GM23248 (cell line): Measurements from ENCODE around the gene ARNT2. TPM values are rescaled to one million over a fixed set of nuclear protein-coding genes. Genes with fewer than 3 reads are reported as not detected.

Experiments
- DNase-seq: peaks from one replicate; pipeline ENCODE4 v3.0.0-alpha.2; 2015
- H2AFZ ChIP-seq: fragments of 200-600 bp; sonication (generic); 2 replicates; pipeline ENCODE4 v1.6.1; 2016; ENCODE audit warnings: antibody characterized with exemption
- H3F3A ChIP-seq: fragments of 200-600 bp; sonication (generic); 2 replicates; pipeline ENCODE4 v1.6.1; 2016; ENCODE audit warnings: mild to moderate bottlenecking, antibody characterized with exemption, mixed run types; ENCODE audit not compliant: insufficient read depth
- H3K27ac ChIP-seq: fragments of 200-600 bp; sonication (generic); 2 replicates; pipeline ENCODE4 v1.5.1; 2016; ENCODE audit warnings: mild to moderate bottlenecking
- H3K27me3 ChIP-seq: fragments of 200-600 bp; sonication (generic); replicated peaks from 2 replicates; pipeline ENCODE4 v1.6.1; 2016; ENCODE audit warnings: mild to moderate bottlenecking; ENCODE audit not compliant: insufficient read depth
- H3K36me3 ChIP-seq: fragments of 200-600 bp; sonication (generic); 2 replicates; pipeline ENCODE4 v1.6.1; 2016; ENCODE audit warnings: low read depth, mild to moderate bottlenecking
- H3K4me1 ChIP-seq: fragments of 200-600 bp; sonication (generic); 2 replicates; pipeline ENCODE4 v1.6.1; 2016; ENCODE audit warnings: mild to moderate bottlenecking; ENCODE audit not compliant: insufficient read depth
- H3K4me2 ChIP-seq: fragments of 200-600 bp; sonication (generic); one replicate; pipeline ENCODE4 v1.6.1; 2016; ENCODE audit warnings: mild to moderate bottlenecking; ENCODE audit not compliant: unreplicated experiment
- H3K4me3 ChIP-seq: fragments of 200-600 bp; sonication (generic); 2 replicates; pipeline ENCODE4 v1.5.1; 2016; ENCODE audit warnings: mild to moderate bottlenecking
- H3K79me2 ChIP-seq: fragments of 200-600 bp; sonication (generic); 2 replicates; pipeline ENCODE4 v1.6.1; 2016; ENCODE audit warnings: mild to moderate bottlenecking; ENCODE audit not compliant: insufficient read depth
- H3K9ac ChIP-seq: fragments of 200-600 bp; sonication (generic); 2 replicates; pipeline ENCODE4 v1.6.1; 2016; ENCODE audit warnings: mild to moderate bottlenecking
- H3K9me2 ChIP-seq: fragments of 200-600 bp; sonication (generic); 2 replicates; pipeline ENCODE4 v1.6.1; 2016; ENCODE audit warnings: mixed run types, mild to moderate bottlenecking, moderate library complexity; ENCODE audit not compliant: insufficient read depth
- H3K9me3 ChIP-seq: fragments of 200-600 bp; sonication (generic); one replicate; pipeline ENCODE4 v1.6.1; 2017; ENCODE audit warnings: low read depth
- H4K20me1 ChIP-seq: fragments of 200-600 bp; sonication (generic); 2 replicates; pipeline ENCODE4 v1.6.0; 2016; ENCODE audit not compliant: insufficient read depth
- EZH2 ChIP-seq: fragments of 200-600 bp; sonication (generic); IDR thresholded peaks from 2 replicates; pipeline ENCODE4 v1.6.1; 2018; ENCODE audit warnings: antibody characterized with exemption, mild to moderate bottlenecking; ENCODE audit not compliant: insufficient read depth, poor library complexity, severe bottlenecking
- EZH2phosphoT487 ChIP-seq: fragments of 200-600 bp; sonication (generic); IDR thresholded peaks from 2 replicates; pipeline ENCODE4 v1.6.1; 2018; ENCODE audit warnings: antibody characterized with exemption, moderate library complexity, mild to moderate bottlenecking, low read depth; ENCODE audit not compliant: insufficient read depth
- WGBS, 2 experiments: methylation state at CpG; one replicate each; pipeline ENCODE4 v1.1.6; 2015 to 2017; ENCODE audit warnings: low lambda C conversion rate in 2 of 2, low coverage in 1 of 2; ENCODE audit errors: missing lambda C conversion rate in 2 of 2; 5-methylcytosine and 5-hydroxymethylcytosine counted together
- in situ Hi-C: fragments of 300-500 bp; cut with MboI; formaldehyde crosslinking; loops from 2 replicates; pipeline ENCODE4 v1.15.0; 2020
- polyA plus RNA-seq: library from polyadenylated mRNA; unstranded; fragments of >200 nt; fragmentation: Nextera tagmentation; extraction: Ambion mirVana; gene quantifications from 2 replicates; pipeline ENCODE4 v1.2.1, GENCODE V29; 2016
- total RNA-seq: library from RNA; depleted of rRNA; stranded (reverse); fragments of >200 nt; shearing (Covaris generic); gene quantifications from 2 replicates; pipeline ENCODE4 v1.2.3, GENCODE V29; 2014

Gene ARNT2
- total and polyA plus RNA-seq, 2 experiments from 2014 or later = 9.3 to 23.5 TPM

GRCh38 chr15:80474224-80475215, 70.3 kb downstream of the ARNT2 start:
- Histone ChIP-seq H4K20me1 (no peaks in the 10 kb centered on the region), H3K9ac (no peak overlapping the region), H3K27ac (no peak overlapping the region)

GRCh38 chr15:80475572-80475971, 71.4 kb downstream of the ARNT2 start:
- no peaks in the 10 kb centered on the region for H3K79me2 ChIP-seq
- H3K4me1 ChIP-seq = peaks cover 22% of the 10 kb centered on the region
- no peak for DNase-seq
- no peak overlapping the region for H3K27ac ChIP-seq
- no peak overlapping the region for H2AFZ ChIP-seq
- in situ Hi-C loops = no loop called here
- 0 out of 2 replicates have a peak, but pooled peaks cover 7% of the 10 kb centered on the region for H3K36me3 ChIP-seq
- peaks cover 19% of the 10 kb centered on the region for H3F3A ChIP-seq
- TF ChIP-seq EZH2phosphoT487 (no peak), EZH2 (no peak)
- H3K9me3 ChIP-seq = no peaks in the 10 kb centered on the region
- H3K9me2 ChIP-seq = no peaks in the 10 kb centered on the region
- WGBS, 2 experiments = 92 to 96% methylated on average over 2 of the region's 2 CpGs
- no peak overlapping the region for H3K4me2 ChIP-seq
- H4K20me1 ChIP-seq = no peaks in the 10 kb centered on the region
- no peak overlapping the region for H3K4me3 ChIP-seq
- H3K9ac ChIP-seq = no peak overlapping the region
- no peaks in the 10 kb centered on the region for H3K27me3 ChIP-seq

More at GRCh38 chr15:80474224-80475215, 70.3 kb downstream of the ARNT2 start:
- H3K4me2 ChIP-seq = no peak overlapping the region
- TF ChIP-seq EZH2phosphoT487 (no peak), EZH2 (no peak)
- 79 to 80% methylated on average over 9 of the region's 9 CpGs for WGBS, 2 experiments
- no peaks in the 10 kb centered on the region for H3K9me3 ChIP-seq
- peaks cover 11% of the 10 kb centered on the region for H3K4me1 ChIP-seq
- no peak overlapping the region for H2AFZ ChIP-seq
- H3F3A ChIP-seq = peaks cover 9% of the 10 kb centered on the region
- no peaks in the 10 kb centered on the region for H3K27me3 ChIP-seq
- no peak overlapping the region for H3K4me3 ChIP-seq
- H3K79me2 ChIP-seq = no peaks in the 10 kb centered on the region
- H3K36me3 ChIP-seq = 0 out of 2 replicates have a peak, but pooled peaks cover 7% of the 10 kb centered on the region
- no peak for DNase-seq
- in situ Hi-C loops = no loop called here
- no peaks in the 10 kb centered on the region for H3K9me2 ChIP-seq

DNA sequence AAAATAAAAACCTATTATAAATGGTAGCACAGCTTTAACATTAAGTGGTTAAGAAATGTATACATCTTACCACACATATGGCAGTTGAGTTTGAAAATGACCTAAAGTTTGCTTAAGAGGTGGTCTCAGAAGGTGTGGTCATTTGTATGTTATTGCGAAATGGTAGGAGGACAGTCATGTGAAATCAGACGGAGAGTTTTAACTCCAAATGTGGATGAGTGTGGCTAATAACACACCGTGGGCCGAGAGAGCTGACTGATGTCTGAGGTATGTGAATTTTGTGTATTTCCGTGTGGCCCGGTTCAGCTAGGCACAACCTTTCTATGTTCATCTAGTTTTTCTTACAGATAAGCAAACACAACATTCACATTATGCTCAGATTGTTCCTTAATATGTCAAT, 71.9 kb downstream of the ARNT2 start:
- H4K20me1 ChIP-seq = no peaks in the 10 kb centered on the region
- 84 to 91% methylated on average over 6 of the region's 6 CpGs for WGBS, 2 experiments
- 0 out of 2 replicates have a peak, but pooled peaks cover 7% of the 10 kb centered on the region for H3K36me3 ChIP-seq
- H3K27me3 ChIP-seq = no peaks in the 10 kb centered on the region
- in situ Hi-C loops = no loop called here
- no peak overlapping the region for H2AFZ ChIP-seq
- peaks cover 25% of the 10 kb centered on the region for H3K4me1 ChIP-seq
- TF ChIP-seq EZH2 (no peak), EZH2phosphoT487 (no peak)
- H3F3A ChIP-seq = peaks cover 23% of the 10 kb centered on the region
- no peak overlapping the region for H3K9ac ChIP-seq
- H3K9me2 ChIP-seq = no peaks in the 10 kb centered on the region
- no peak overlapping the region for H3K4me3 ChIP-seq
- H3K79me2 ChIP-seq = no peaks in the 10 kb centered on the region
- H3K9me3 ChIP-seq = no peaks in the 10 kb centered on the region
- no peak overlapping the region for H3K4me2 ChIP-seq
- H3K27ac ChIP-seq = no peak overlapping the region
- DNase-seq = no peak

GRCh38 chr15:80478075-80478474, 73.9 kb downstream of the ARNT2 start:
- peaks cover 37% of the 10 kb centered on the region for H3F3A ChIP-seq
- DNase-seq = no peak
- no peak overlapping the region for H3K4me3 ChIP-seq
- peaks cover 43% of the 10 kb centered on the region for H3K4me1 ChIP-seq
- no peak overlapping the region for H3K4me2 ChIP-seq
- no peaks in the 10 kb centered on the region for H4K20me1 ChIP-seq
- no peak overlapping the region for H2AFZ ChIP-seq
- no peak overlapping the region for H3K27ac ChIP-seq
- H3K27me3 ChIP-seq = no peaks in the 10 kb centered on the region
- in situ Hi-C loops = no loop called here
- no peak overlapping the region for H3K9ac ChIP-seq
- no peaks in the 10 kb centered on the region for H3K9me3 ChIP-seq
- H3K36me3 ChIP-seq = 0 out of 2 replicates have a peak, but pooled peaks cover 7% of the 10 kb centered on the region
- WGBS, 2 experiments = 88 to 96% methylated on average over 3 of the region's 3 CpGs
- H3K79me2 ChIP-seq = no peaks in the 10 kb centered on the region
- TF ChIP-seq EZH2 (no peak), EZH2phosphoT487 (no peak)
- H3K9me2 ChIP-seq = no peaks in the 10 kb centered on the region
